Measurements from ENCODE around the gene DAPK2. TPM values are rescaled to one million over a fixed set of nuclear protein-coding genes. Genes with fewer than 3 reads are reported as not detected.

The DAPK2 gene
- total RNA-seq, 1 experiment from 2014 or later = 1.4 TPM

- H3F3A ChIP-seq (ENCODE audit: low read length, unreplicated experiment) = no peaks in the 10 kb centered on the region
- no peaks in the 10 kb centered on the region for H3K36me3 ChIP-seq (ENCODE audit: low read depth, low read length)
- no peaks in the 10 kb centered on the region for H3K27me3 ChIP-seq (ENCODE audit: low read length)
- DNase-seq (no peak), ATAC-seq (no peak)
- CTCF ChIA-PET = no interaction called here
- H3K79me2 ChIP-seq (ENCODE audit: low read length) = no peaks in the 10 kb centered on the region
- H3K4me1 ChIP-seq (ENCODE audit: insufficient read depth, low read length) = peaks cover 5% of the 10 kb centered on the region; the same call in 1 of the 2 replicates
- H3K4me3 ChIP-seq (ENCODE audit: low read length) = no peak overlapping the region
- TSS peak; percentile 44 for BruUV-seq (replicated peaks)
- H3K9me3 ChIP-seq (ENCODE audit: low read length) = no peaks in the 10 kb centered on the region
- no peaks in the 10 kb centered on the region for H3K9me2 ChIP-seq (replicated peaks; ENCODE audit: low read length)
- H4K20me1 ChIP-seq (ENCODE audit: low read length) = no peaks in the 10 kb centered on the region
- H2AFZ ChIP-seq (ENCODE audit: low read length) = no peak overlapping the region
- H3K4me2 ChIP-seq (ENCODE audit: low read length) = no peak overlapping the region
- POLR2A ChIA-PET (ENCODE audit: unreplicated experiment) = no interaction called here
- H3K27ac ChIP-seq (ENCODE audit: low read length) = no peak overlapping the region
- intact Hi-C loops (cut with micrococcal nuclease) = loop anchor here (5.0 kb wide), 1 partner anchor 93 kb away; no protein-coding TSS in a partner anchor
- no peak overlapping the region for H3K9ac ChIP-seq (ENCODE audit: low read length)
- TF ChIP-seq EZH2 (IDR thresholded peaks at IDR 0.05; ENCODE audit: low read length, unreplicated experiment) (no peak), EZH2phosphoT487 (IDR thresholded peaks at IDR 0.05; ENCODE audit: borderline replicate concordance, low read length) (no peak)
- TF ChIP-seq, protein P1, sequence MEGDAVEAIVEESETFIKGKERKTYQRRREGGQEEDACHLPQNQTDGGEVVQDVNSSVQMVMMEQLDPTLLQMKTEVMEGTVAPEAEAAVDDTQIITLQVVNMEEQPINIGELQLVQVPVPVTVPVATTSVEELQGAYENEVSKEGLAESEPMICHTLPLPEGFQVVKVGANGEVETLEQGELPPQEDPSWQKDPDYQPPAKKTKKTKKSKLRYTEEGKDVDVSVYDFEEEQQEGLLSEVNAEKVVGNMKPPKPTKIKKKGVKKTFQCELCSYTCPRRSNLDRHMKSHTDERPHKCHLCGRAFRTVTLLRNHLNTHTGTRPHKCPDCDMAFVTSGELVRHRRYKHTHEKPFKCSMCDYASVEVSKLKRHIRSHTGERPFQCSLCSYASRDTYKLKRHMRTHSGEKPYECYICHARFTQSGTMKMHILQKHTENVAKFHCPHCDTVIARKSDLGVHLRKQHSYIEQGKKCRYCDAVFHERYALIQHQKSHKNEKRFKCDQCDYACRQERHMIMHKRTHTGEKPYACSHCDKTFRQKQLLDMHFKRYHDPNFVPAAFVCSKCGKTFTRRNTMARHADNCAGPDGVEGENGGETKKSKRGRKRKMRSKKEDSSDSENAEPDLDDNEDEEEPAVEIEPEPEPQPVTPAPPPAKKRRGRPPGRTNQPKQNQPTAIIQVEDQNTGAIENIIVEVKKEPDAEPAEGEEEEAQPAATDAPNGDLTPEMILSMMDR (conservative IDR thresholded peaks at IDR 0.05; ENCODE audit: low read depth, low read length) = no peak
Measured at GRCh38 chr15:64045101-64045435, 1.2 kb downstream of the DAPK2 start.

DNA sequence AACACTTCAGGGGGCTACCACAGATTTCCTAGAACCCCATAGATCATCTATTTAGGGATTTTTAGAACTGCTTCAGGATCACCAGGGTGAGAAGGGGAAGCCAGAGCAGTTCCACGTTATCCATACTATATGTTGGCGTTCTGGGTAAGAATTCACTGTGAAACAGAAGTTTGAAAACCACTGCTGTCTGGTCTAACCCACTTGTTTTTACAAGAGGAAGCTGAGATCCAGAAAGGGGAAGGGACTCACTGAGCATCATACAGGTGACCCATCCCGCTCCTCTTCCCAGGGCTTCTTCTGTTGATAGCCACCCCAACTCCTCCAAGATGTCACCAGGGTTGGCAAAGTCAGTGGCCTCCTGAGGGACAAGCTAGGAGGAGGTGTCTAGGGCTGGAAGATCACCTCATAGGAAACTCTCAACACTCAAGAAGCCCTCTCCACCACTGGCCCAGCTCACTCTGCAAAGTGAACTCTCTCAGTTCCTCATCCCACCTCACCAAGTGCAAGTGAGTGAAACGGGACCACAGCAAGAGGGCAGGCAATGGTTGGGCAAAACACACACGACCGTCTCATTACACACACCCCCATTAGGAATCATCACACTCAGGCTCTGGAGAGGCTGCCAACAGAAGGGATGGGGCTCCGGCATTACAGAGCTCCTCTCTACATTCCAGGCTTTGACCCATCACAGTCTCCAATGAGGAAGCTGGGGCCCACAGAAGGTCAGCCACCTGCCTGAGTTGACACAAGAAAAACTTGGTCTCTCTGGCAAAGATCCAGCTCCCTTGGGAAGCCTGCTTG, 1.8 kb downstream of the DAPK2 start:
- intact Hi-C loops (cut with micrococcal nuclease) = loop anchor here (5.0 kb wide), 1 partner anchor 92 kb away; no protein-coding TSS in a partner anchor
- Histone ChIP-seq H3K4me2 (ENCODE audit: low read length) (no peak overlapping the region), H4K20me1 (ENCODE audit: low read length) (no peaks in the 10 kb centered on the region), H3K36me3 (ENCODE audit: low read depth, low read length) (no peaks in the 10 kb centered on the region), H3K27me3 (ENCODE audit: low read length) (no peaks in the 10 kb centered on the region), H3K4me3 (ENCODE audit: low read length) (no peak overlapping the region), H3K27ac (ENCODE audit: low read length) (no peak overlapping the region), H3K9me3 (ENCODE audit: low read length) (no peaks in the 10 kb centered on the region), H3K9me2 (replicated peaks; ENCODE audit: low read length) (no peaks in the 10 kb centered on the region), H3F3A (ENCODE audit: low read length, unreplicated experiment) (no peaks in the 10 kb centered on the region), H3K4me1 (ENCODE audit: insufficient read depth, low read length) (peaks cover 5% of the 10 kb centered on the region; the same call in 1 of the 2 replicates), H2AFZ (ENCODE audit: low read length) (no peak overlapping the region), H3K9ac (ENCODE audit: low read length) (no peak overlapping the region), H3K79me2 (ENCODE audit: low read length) (no peaks in the 10 kb centered on the region)
- TF ChIP-seq EZH2 (IDR thresholded peaks at IDR 0.05; ENCODE audit: low read length, unreplicated experiment) = no peak
- TF ChIP-seq, protein P1 (conservative IDR thresholded peaks at IDR 0.05; ENCODE audit: low read depth, low read length) = no peak
- TF ChIP-seq EZH2phosphoT487 (IDR thresholded peaks at IDR 0.05; ENCODE audit: borderline replicate concordance, low read length) = no peak
- ChIA-PET POLR2A (ENCODE audit: unreplicated experiment) (no interaction called here), CTCF (no interaction called here)
- DNase-seq = no peak
- no TSS peak for BruUV-seq (replicated peaks)
- no peak for ATAC-seq
